Measurements from ENCODE around the gene CTSW.

CTSW gene

DNA sequence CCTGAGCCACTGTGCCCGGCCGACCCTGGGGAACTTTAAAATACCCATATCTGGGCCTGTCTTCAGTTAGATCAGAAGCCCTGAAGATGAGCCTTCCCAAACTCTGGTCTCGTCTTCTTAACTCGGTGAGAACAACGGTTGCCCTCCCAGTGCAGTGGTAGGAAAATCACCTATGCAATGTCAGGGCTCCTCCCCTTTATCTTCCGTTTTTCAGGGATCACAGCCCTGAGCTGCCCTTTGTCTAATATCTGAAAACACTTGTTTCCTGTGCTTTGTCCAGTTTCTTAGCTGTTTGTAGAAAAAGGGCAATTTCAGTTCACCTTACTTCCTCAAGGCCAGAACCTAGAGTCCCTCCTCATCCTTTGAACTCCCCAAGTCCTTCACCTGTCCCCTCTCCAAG, 49.0 kb downstream of the CTSW start:
- no peak for DNase-seq (ENCODE audit: low spot score)

- DNase-seq (ENCODE audit: low spot score), result no peak
Observed at GRCh38 chr11:65931773-65932557, 52.3 kb downstream of the CTSW start.

DNA sequence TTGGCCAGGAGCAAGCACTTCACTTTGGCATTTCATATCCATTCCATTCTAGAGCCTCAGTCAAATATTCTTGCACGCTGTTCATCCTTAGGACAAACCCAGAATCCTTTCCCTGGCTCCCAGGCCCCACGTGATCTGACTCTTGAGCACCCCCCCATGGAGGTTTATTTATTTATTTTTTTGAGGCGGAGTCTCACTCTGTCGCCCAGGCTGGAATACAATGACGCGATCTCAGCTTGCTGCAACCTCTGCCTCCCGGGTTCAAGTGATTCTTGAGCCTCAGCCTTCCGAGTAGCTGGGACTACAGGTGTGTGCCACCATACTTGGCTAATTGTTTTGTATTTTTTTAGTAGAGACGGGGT, 52.9 kb downstream of the CTSW start:
- no peak for DNase-seq (ENCODE audit: low spot score)
